ENCODE measurements around the gene G6PC3. TPM values are rescaled to one million over a fixed set of nuclear protein-coding genes. Genes with fewer than 3 reads are reported as not detected.

The G6PC3 gene
- total RNA-seq, 1 experiment from 2014 or later = 104 TPM

Other genes with a start within 250 kb of the G6PC3 start
- gene MPP3, start 237.6 kb upstream of the G6PC3 start, total RNA-seq (2014; rRNA removed; shearing (Covaris generic)) = 7.7 and 8.3 TPM in 2 replicates
- not detected in 2 replicates for gene CD300LG, start 223.6 kb upstream of the G6PC3 start, total RNA-seq (2014; rRNA removed; shearing (Covaris generic))
- 9.0 and 12.2 TPM in 2 replicates for gene MPP2, start 163.2 kb upstream of the G6PC3 start, total RNA-seq (2014; rRNA removed; shearing (Covaris generic))
- gene PPY, start 128.3 kb upstream of the G6PC3 start, total RNA-seq (2014; rRNA removed; shearing (Covaris generic)) = not detected in 2 replicates
- 0.67 and 1.8 TPM in 2 replicates for gene PYY, start 116.8 kb upstream of the G6PC3 start, total RNA-seq (2014; rRNA removed; shearing (Covaris generic))
- gene NAGS, start 66.1 kb upstream of the G6PC3 start, total RNA-seq (2014; rRNA removed; shearing (Covaris generic)) = 5.1 and 5.9 TPM in 2 replicates
- 31.7 and 48.5 TPM in 2 replicates for gene TMEM101, start 55.8 kb upstream of the G6PC3 start, total RNA-seq (2014; rRNA removed; shearing (Covaris generic))
- 101 and 109 TPM in 2 replicates for gene LSM12, start 4.1 kb upstream of the G6PC3 start, total RNA-seq (2014; rRNA removed; shearing (Covaris generic))
- gene HDAC5, start 52.9 kb downstream of the G6PC3 start, total RNA-seq (2014; rRNA removed; shearing (Covaris generic)) = 72.5 and 89.0 TPM in 2 replicates
- 12.9 and 15.7 TPM in 2 replicates for gene HROB, start 71.2 kb downstream of the G6PC3 start, total RNA-seq (2014; rRNA removed; shearing (Covaris generic))
- gene ASB16, start 100.0 kb downstream of the G6PC3 start, total RNA-seq (2014; rRNA removed; shearing (Covaris generic)) = 0.17 TPM in 1 of 2 replicates, not detected in the other
- 19.1 and 25.7 TPM in 2 replicates for gene TMUB2, start 116.2 kb downstream of the G6PC3 start, total RNA-seq (2014; rRNA removed; shearing (Covaris generic))
- 80.6 and 83.4 TPM in 2 replicates for gene ATXN7L3, start 129.1 kb downstream of the G6PC3 start, total RNA-seq (2014; rRNA removed; shearing (Covaris generic))
- gene UBTF, start 148.9 kb downstream of the G6PC3 start, total RNA-seq (2014; rRNA removed; shearing (Covaris generic)) = 63.3 and 66.2 TPM in 2 replicates
- gene SLC4A1, start 197.4 kb downstream of the G6PC3 start, total RNA-seq (2014; rRNA removed; shearing (Covaris generic)) = 0.07 TPM in 2 replicates
- gene RUNDC3A, start 237.9 kb downstream of the G6PC3 start, total RNA-seq (2014; rRNA removed; shearing (Covaris generic)) = 5.1 and 5.7 TPM in 2 replicates

All from H7 (cell line).